Activated naive CD8-positive, alpha-beta T cell treated with anti-CD3 and anti-CD28 coated beads, Interleukin-2, amount 50 U/mL, for 24 hours (primary cell): ENCODE data around the gene DISP3.

Experiments
- ATAC-seq: fragments of 150-1000 bp; cut with Tn5 transposase; one replicate; pipeline ENCODE4 v1.10.0; 2021
- DNase-seq: peaks from one replicate; pipeline ENCODE4 v3.0.0; 2021
- H3K27ac Mint-ChIP-seq: one replicate; pipeline ENCODE4 v1.8.0; 2021; ENCODE audit warnings: mild to moderate bottlenecking, mixed read lengths
- H3K27me3 Mint-ChIP-seq: one replicate; pipeline ENCODE4 v1.8.0; 2021; ENCODE audit warnings: mixed read lengths
- H3K36me3 Mint-ChIP-seq: one replicate; pipeline ENCODE4 v1.8.0; 2021; ENCODE audit warnings: low read depth, mixed read lengths
- H3K4me1 Mint-ChIP-seq: one replicate; pipeline ENCODE4 v1.8.0; 2021; ENCODE audit warnings: mixed read lengths
- H3K4me3 Mint-ChIP-seq: one replicate; pipeline ENCODE4 v1.8.0; 2021; ENCODE audit warnings: mild to moderate bottlenecking, moderate library complexity, mixed read lengths
- H3K9me3 Mint-ChIP-seq: one replicate; pipeline ENCODE4 v1.8.0; 2021; ENCODE audit warnings: mixed read lengths

The DISP3 gene

GRCh38 chr1:11523261-11523660, 44.3 kb downstream of the DISP3 start:
- DNase-seq (no peak), ATAC-seq (no peak)
- Mint-ChIP-seq H3K4me1 (no peaks in the 10 kb centered on the region), H3K27ac (no peak overlapping the region), H3K4me3 (no peak overlapping the region), H3K9me3 (no peaks in the 10 kb centered on the region), H3K27me3 (no peaks in the 10 kb centered on the region), H3K36me3 (no peaks in the 10 kb centered on the region)

- Mint-ChIP-seq H3K4me3 (no peak overlapping the region), H3K27ac (no peak overlapping the region), H3K9me3 (no peaks in the 10 kb centered on the region), H3K27me3 (no peaks in the 10 kb centered on the region), H3K4me1 (no peaks in the 10 kb centered on the region), H3K36me3 (no peaks in the 10 kb centered on the region)
- DNase-seq (no peak), ATAC-seq (no peak)
Observed at GRCh38 chr1:11523746-11524464, 45.0 kb downstream of the DISP3 start.

- H3K4me1 Mint-ChIP-seq, result no peaks in the 10 kb centered on the region
- H3K9me3 Mint-ChIP-seq, result no peaks in the 10 kb centered on the region
- H3K4me3 Mint-ChIP-seq, result no peak overlapping the region
- H3K27me3 Mint-ChIP-seq, result no peaks in the 10 kb centered on the region
- H3K27ac Mint-ChIP-seq, result no peak overlapping the region
- ATAC-seq, result no peak
- no peaks in the 10 kb centered on the region for H3K36me3 Mint-ChIP-seq
- no peak for DNase-seq
Observed at GRCh38 chr1:11524465-11525150, 45.7 kb downstream of the DISP3 start.

GRCh38 chr1:11525151-11525505, 46.2 kb downstream of the DISP3 start:
- Mint-ChIP-seq H3K4me1 (no peaks in the 10 kb centered on the region), H3K27me3 (no peaks in the 10 kb centered on the region), H3K36me3 (no peaks in the 10 kb centered on the region), H3K4me3 (no peak overlapping the region), H3K9me3 (no peaks in the 10 kb centered on the region), H3K27ac (no peak overlapping the region)
- ATAC-seq (no peak), DNase-seq (no peak)

- no peak for DNase-seq
- no peak overlapping the region for H3K27ac Mint-ChIP-seq
- H3K9me3 Mint-ChIP-seq, result no peaks in the 10 kb centered on the region
- no peaks in the 10 kb centered on the region for H3K4me1 Mint-ChIP-seq
- H3K27me3 Mint-ChIP-seq, result no peaks in the 10 kb centered on the region
- H3K36me3 Mint-ChIP-seq, result no peaks in the 10 kb centered on the region
- no peak for ATAC-seq
- H3K4me3 Mint-ChIP-seq, result no peak overlapping the region
Observed at GRCh38 chr1:11525516-11525915, 46.6 kb downstream of the DISP3 start.

GRCh38 chr1:11526071-11526895, 47.3 kb downstream of the DISP3 start:
- no peaks in the 10 kb centered on the region for H3K36me3 Mint-ChIP-seq
- no peak overlapping the region for H3K27ac Mint-ChIP-seq
- DNase-seq, result no peak

GRCh38 chr1:11527541-11528452, 48.8 kb downstream of the DISP3 start:
- DNase-seq, result no peak
- no peak overlapping the region for H3K27ac Mint-ChIP-seq
- no peak for ATAC-seq
- no peaks in the 10 kb centered on the region for H3K4me1 Mint-ChIP-seq
- H3K4me3 Mint-ChIP-seq, result no peak overlapping the region
- no peaks in the 10 kb centered on the region for H3K36me3 Mint-ChIP-seq
- H3K9me3 Mint-ChIP-seq, result no peaks in the 10 kb centered on the region
- no peaks in the 10 kb centered on the region for H3K27me3 Mint-ChIP-seq

More at GRCh38 chr1:11526071-11526895, 47.3 kb downstream of the DISP3 start:
- ATAC-seq, result no peak
- Mint-ChIP-seq H3K4me1 (no peaks in the 10 kb centered on the region), H3K27me3 (no peaks in the 10 kb centered on the region), H3K4me3 (no peak overlapping the region), H3K9me3 (no peaks in the 10 kb centered on the region)

GRCh38 chr1:11528611-11529261, 49.8 kb downstream of the DISP3 start:
- no peak overlapping the region for H3K4me3 Mint-ChIP-seq
- H3K27ac Mint-ChIP-seq, result no peak overlapping the region
- ATAC-seq, result peak; percentile 65
- H3K9me3 Mint-ChIP-seq, result no peaks in the 10 kb centered on the region
- no peaks in the 10 kb centered on the region for H3K4me1 Mint-ChIP-seq
- no peaks in the 10 kb centered on the region for H3K27me3 Mint-ChIP-seq
- no peaks in the 10 kb centered on the region for H3K36me3 Mint-ChIP-seq
- no peak for DNase-seq

GRCh38 chr1:11529330-11529729, 50.4 kb downstream of the DISP3 start:
- Mint-ChIP-seq H3K36me3 (no peaks in the 10 kb centered on the region), H3K4me1 (no peaks in the 10 kb centered on the region), H3K27ac (no peak overlapping the region), H3K4me3 (no peak overlapping the region), H3K27me3 (no peaks in the 10 kb centered on the region), H3K9me3 (no peaks in the 10 kb centered on the region)
- ATAC-seq, result no peak
- DNase-seq, result no peak

GRCh38 chr1:11529763-11530730, 51.1 kb downstream of the DISP3 start:
- H3K4me3 Mint-ChIP-seq, result no peak overlapping the region
- H3K4me1 Mint-ChIP-seq, result no peaks in the 10 kb centered on the region
- no peak overlapping the region for H3K27ac Mint-ChIP-seq
- H3K27me3 Mint-ChIP-seq, result no peaks in the 10 kb centered on the region
- no peaks in the 10 kb centered on the region for H3K36me3 Mint-ChIP-seq
- ATAC-seq, result no peak
- DNase-seq, result no peak
- no peaks in the 10 kb centered on the region for H3K9me3 Mint-ChIP-seq

- no peaks in the 10 kb centered on the region for H3K27me3 Mint-ChIP-seq
- no peaks in the 10 kb centered on the region for H3K4me1 Mint-ChIP-seq
- DNase-seq, result no peak
- ATAC-seq, result no peak
- no peaks in the 10 kb centered on the region for H3K36me3 Mint-ChIP-seq
- no peak overlapping the region for H3K4me3 Mint-ChIP-seq
- H3K9me3 Mint-ChIP-seq, result no peaks in the 10 kb centered on the region
- H3K27ac Mint-ChIP-seq, result no peak overlapping the region
Observed at GRCh38 chr1:11530731-11531311, 51.9 kb downstream of the DISP3 start.

GRCh38 chr1:11531314-11531870, 52.4 kb downstream of the DISP3 start:
- no peak overlapping the region for H3K27ac Mint-ChIP-seq
- ATAC-seq (no peak), DNase-seq (no peak)
- H3K36me3 Mint-ChIP-seq, result no peaks in the 10 kb centered on the region
- H3K4me1 Mint-ChIP-seq, result no peaks in the 10 kb centered on the region
- no peaks in the 10 kb centered on the region for H3K27me3 Mint-ChIP-seq
- no peaks in the 10 kb centered on the region for H3K9me3 Mint-ChIP-seq
- H3K4me3 Mint-ChIP-seq, result no peak overlapping the region
